ENCODE data around the gene MRPL28.

DNA sequence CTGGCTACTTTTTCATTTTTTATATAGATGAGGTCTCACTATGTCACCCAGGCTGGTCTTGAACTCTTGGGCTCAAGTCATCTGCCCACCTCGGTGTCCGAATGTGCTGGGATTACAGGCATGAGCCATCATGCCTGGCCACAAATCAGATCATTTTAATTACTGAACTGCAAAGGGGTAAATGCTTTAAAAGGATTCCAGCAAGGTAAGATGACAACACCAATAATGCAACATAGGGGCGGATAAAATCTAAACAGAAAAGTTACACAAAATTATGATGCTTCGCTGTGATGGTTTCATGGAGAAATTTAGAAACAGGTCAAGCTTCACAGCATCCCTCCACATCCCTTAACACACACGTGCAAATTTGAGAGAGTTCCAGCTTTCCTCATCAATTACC, 50.1 kb downstream of the MRPL28 start:
- TF ChIP-seq, protein P1, sequence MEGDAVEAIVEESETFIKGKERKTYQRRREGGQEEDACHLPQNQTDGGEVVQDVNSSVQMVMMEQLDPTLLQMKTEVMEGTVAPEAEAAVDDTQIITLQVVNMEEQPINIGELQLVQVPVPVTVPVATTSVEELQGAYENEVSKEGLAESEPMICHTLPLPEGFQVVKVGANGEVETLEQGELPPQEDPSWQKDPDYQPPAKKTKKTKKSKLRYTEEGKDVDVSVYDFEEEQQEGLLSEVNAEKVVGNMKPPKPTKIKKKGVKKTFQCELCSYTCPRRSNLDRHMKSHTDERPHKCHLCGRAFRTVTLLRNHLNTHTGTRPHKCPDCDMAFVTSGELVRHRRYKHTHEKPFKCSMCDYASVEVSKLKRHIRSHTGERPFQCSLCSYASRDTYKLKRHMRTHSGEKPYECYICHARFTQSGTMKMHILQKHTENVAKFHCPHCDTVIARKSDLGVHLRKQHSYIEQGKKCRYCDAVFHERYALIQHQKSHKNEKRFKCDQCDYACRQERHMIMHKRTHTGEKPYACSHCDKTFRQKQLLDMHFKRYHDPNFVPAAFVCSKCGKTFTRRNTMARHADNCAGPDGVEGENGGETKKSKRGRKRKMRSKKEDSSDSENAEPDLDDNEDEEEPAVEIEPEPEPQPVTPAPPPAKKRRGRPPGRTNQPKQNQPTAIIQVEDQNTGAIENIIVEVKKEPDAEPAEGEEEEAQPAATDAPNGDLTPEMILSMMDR (IDR thresholded peaks at IDR 0.05; ENCODE audit: borderline replicate concordance, extremely low read depth, low read length, poor library complexity, severe bottlenecking): no peak
- no peak for TF ChIP-seq EZH2 (IDR thresholded peaks at IDR 0.05; ENCODE audit: borderline replicate concordance, low read depth, low read length, severe bottlenecking)

Measured in DND-41 (cell line).